GM21515 (cell line): ENCODE results near the gene ZNF792.
A peak's percentile ranks its signal among the peaks of the same experiment; 100 is the strongest.
"Not testable (repeated sequence)": the region's sequence is repeated elsewhere in the genome, so short reads cannot be mapped to it uniquely, and the experiment has no call there.

ENCODE experiments used
- ATAC-seq: cut with Tn5 transposase; IDR thresholded peaks from one replicate; pipeline ENCODE4 v1.9.1; 2021; ENCODE audit not compliant: unreplicated experiment

Gene ZNF792

GRCh38 chr19:34972163-34972705 lies 8.2 kb upstream of the ZNF792 start:
- ATAC-seq: no peak

- not testable (repeated sequence) for ATAC-seq
Observed at GRCh38 chr19:34970185-34970780, 6.3 kb upstream of the ZNF792 start.

DNA sequence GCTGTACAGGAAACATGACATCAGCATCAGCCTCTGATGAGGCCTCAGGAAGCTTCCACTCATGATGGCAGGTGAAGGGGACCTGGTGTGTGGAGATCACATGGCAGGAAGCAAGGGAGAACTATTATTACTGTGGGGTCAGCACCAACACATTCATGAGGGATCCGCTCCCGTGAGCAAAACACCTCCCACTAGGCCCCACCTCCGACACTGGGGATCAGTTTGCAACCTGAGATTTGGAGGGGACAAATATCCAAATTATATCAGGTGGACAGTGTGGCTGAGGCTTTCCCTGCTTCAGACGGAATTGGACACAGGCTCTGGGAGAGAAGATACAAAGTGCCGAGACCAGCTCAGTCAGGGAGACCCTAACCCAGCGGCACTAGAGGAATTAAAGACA lies 5.7 kb upstream of the ZNF792 start:
- ATAC-seq: no peak

DNA sequence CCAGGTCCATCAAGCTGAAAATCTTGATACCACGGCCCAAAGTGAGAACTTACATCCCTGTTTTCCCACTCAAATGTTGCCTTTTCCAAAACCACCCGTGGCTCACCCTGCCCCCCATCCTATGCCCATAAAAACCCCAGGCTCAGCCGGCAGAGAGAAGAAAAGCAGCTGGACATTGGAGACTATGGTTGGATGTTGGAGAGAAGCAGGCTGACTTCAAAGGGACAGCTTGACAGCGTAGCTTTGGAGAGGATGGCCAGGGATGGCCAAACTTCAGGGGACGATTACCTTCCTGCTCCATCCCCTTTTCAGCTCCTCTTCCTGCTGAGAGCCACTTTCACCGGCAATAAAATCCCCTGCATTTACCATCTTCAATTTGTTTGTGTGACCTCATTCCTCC lies 3.5 kb upstream of the ZNF792 start:
- ATAC-seq: no peak

DNA sequence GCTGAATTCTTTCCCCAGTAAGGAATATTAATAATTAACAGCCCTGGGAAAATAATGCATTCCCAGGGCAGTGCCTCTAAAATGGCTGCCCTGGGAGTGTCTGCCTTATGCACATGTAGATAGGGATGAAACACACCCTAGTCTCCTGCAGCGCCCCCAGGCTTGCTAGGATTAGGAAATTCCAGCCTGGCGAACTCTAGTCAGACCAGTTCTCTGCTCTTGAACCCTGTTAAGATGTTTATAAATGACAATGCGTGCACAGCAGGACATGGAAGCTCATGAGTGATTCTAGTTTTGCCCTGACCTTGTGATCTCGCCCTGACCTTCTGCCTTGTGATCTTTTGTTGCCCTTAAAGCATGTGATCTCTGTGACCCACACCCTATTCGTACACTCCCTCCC lies 1.5 kb upstream of the ZNF792 start:
- not testable (repeated sequence) for ATAC-seq

DNA sequence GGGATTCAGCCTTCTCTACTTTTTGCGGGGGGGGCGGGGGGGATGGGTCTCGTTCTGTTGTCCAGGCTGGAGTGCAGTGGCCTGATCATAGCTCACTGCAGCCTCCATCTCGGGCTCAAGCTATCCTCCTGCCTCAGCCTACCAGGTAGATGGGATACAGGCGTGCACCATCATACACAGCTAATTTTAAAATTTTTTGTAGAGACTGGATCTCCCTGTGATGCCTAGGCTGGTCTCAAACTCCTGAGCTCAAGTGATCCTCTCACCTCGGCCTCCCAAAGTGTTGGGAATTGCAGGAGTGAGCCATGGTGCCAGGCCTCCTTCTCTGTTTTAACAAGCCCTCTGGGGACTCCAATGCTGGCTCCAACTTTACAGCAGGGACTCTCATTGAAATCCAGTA lies 569 bp upstream of the ZNF792 start:
- ATAC-seq: no peak

DNA sequence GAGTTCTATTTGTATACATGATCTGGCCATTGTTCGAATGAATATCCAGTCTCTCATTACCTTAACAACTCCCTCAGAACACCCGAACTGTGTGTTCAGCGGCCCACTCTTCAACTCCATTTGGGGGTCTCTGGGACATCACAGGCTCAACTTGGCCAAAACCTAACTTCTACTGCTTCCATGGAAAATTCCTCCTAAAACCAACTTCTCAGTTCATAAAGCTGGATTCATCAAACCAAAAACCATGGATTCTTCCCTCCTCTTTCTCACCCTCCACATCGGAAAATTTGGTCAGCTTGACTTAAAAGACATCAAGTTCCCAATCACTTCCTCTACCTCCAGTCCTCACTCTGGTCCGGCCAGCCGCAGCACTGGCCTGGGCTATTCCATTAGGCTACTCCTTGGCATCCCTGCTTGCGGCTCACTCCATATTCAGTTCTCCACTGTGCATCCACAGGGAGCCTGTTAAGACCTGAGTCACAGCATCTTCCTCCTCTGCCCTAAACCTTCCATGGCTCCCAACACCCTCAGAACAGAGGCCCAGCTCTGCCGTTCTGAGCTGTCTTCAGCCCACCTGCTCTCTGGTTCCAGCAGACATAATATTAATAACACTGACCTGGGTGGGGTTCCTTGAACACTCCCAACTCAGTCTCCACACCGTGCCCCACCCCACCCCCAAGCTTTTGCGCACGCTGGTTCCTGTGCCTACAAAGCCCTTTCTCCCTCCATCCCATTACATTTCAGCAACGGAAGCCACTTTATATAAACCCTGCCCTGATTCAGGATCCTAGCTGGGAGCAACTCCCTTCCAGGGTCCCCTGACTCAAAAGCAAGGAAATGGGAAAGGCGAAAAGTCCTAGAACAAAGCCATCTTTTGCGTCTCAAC lies 1.1 kb downstream of the ZNF792 start:
- ATAC-seq: no peak

- no peak for ATAC-seq
Observed at GRCh38 chr19:34961775-34962686, 2.0 kb downstream of the ZNF792 start.

GRCh38 chr19:34960940-34961679 lies 2.9 kb downstream of the ZNF792 start:
- no peak for ATAC-seq

- no peak for ATAC-seq
Observed at GRCh38 chr19:34960103-34960805, 3.8 kb downstream of the ZNF792 start.

DNA sequence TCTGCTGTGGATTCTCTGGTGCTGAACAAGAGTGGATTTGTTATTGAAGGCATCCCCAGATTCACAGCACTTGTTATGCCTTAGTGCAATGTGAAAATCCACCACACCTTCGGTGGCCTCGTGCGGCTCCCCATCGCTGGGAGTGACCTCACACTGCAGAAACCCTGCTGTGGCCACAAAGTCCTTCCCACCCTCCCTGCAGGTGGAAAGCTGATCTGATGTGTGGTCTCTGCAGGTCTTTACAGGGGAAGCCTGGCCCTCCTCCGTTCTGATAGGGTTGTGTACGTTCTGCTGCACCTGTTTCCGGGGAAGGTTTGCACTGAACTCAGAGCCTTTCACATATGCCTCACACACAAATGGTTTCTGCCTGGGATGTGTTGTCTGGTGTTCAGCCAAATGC lies 5.0 kb downstream of the ZNF792 start:
- ATAC-seq: no peak

DNA sequence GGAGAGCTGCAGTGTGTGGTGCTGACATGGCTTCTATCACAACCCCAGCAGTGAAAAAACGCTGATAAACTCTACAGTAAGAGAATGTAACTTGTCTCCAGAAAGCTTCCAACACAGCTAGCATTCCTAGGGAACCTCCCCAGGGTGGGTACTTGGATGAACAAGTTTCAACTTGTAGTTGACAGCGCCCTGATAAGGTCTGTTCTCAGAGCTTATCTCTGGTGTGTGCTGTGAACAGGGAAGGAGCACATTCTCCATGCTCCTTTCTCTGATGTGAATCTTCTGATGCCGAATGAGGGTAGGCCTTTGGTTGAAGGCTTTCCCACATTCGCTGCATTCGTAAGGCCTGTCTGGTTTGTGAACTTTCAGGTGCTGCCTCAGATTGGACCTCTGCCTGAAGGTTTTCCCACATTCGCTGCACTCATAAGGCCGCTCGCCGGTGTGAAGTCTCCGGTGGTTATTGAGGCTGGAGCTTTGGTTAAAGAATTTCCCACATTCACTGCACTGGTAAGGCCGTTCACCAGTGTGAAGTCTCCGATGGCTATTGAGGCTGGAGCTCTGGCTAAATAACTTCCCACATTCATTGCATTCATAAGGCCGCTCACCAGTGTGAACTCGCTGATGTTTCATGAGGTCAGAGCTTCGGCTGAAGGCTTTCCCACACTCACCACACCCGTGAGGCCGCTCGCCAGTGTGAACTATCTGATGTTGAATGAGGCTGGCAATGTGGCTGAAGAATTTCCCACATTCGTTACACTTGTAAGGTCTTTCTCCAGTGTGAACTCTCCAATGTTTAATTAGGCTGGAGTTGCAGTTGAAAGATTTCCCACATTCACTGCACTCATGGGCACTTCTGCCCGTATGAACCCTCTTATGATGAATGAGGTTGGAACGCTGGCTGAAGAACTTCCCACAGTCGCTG lies 5.9 kb downstream of the ZNF792 start:
- no peak for ATAC-seq

GRCh38 chr19:34953092-34953491 lies 10.9 kb downstream of the ZNF792 start:
- no peak for ATAC-seq

- no peak for ATAC-seq
Observed at GRCh38 chr19:34943861-34944573, 20.0 kb downstream of the ZNF792 start.

GRCh38 chr19:34938886-34939285 lies 25.1 kb downstream of the ZNF792 start:
- no peak for ATAC-seq

- no peak for ATAC-seq
Observed at GRCh38 chr19:34936184-34936583, 27.8 kb downstream of the ZNF792 start.

- no peak for ATAC-seq
Observed at GRCh38 chr19:34932494-34932893, 31.5 kb downstream of the ZNF792 start.

GRCh38 chr19:34926685-34927375 lies 37.2 kb downstream of the ZNF792 start, which contains the start of gene ZNF30:
Gene ZNF30, plus strand, starts transcription at chr19:34926903. Its CDS starts 3,045 bp downstream, at chr19:34929948.
- ATAC-seq: peak; percentile 95
